ENCODE measurements around the gene SUSD4.
"Not testable (repeated sequence)": the region's sequence is repeated elsewhere in the genome, so short reads cannot be mapped to it uniquely, and the experiment has no call there.

Gene SUSD4

GRCh38 chr1:223405507-223405906, 41.5 kb upstream of the SUSD4 start:
- no peaks in the 10 kb centered on the region for H3K27me3 ChIP-seq
- no peak for TF ChIP-seq CTCF (IDR thresholded peaks at IDR 0.05)
- no peaks in the 10 kb centered on the region for H3K9me3 ChIP-seq
- DNase-seq = no peak
- no peak overlapping the region for H3K4me3 ChIP-seq
- no peaks in the 10 kb centered on the region for H3K36me3 ChIP-seq
- peaks cover 0 to 4% (median 0%) of the 10 kb centered on the region in 4 donors for H3K4me1 ChIP-seq
- intact Hi-C loops (cut with DNase I; ENCODE audit: low total_unique reads) = no loop called here
- H3K27ac ChIP-seq = no peak overlapping the region

GRCh38 chr1:223403184-223403815, 39.3 kb upstream of the SUSD4 start:
- TF ChIP-seq CTCF (IDR thresholded peaks at IDR 0.05) = no peak
- intact Hi-C loops (cut with DNase I; ENCODE audit: low total_unique reads) = no loop called here

GRCh38 chr1:223402790-223403142, 38.8 kb upstream of the SUSD4 start:
- intact Hi-C loops (cut with DNase I; ENCODE audit: low total_unique reads) = no loop called here
- no peaks in the 10 kb centered on the region for H3K27me3 ChIP-seq
- H3K9me3 ChIP-seq = no peaks in the 10 kb centered on the region
- no peaks in the 10 kb centered on the region for H3K36me3 ChIP-seq
- H3K4me1 ChIP-seq = peaks cover 0 to 4% (median 0%) of the 10 kb centered on the region in 4 donors
- no peak overlapping the region for H3K27ac ChIP-seq
- no peak for TF ChIP-seq CTCF (IDR thresholded peaks at IDR 0.05)
- no peak for DNase-seq
- no peak overlapping the region for H3K4me3 ChIP-seq

More at GRCh38 chr1:223403184-223403815, 39.3 kb upstream of the SUSD4 start:
- no peak for DNase-seq
- Histone ChIP-seq H3K27me3 (no peaks in the 10 kb centered on the region), H3K4me1 (peaks cover 0 to 4% (median 0%) of the 10 kb centered on the region in 4 donors), H3K36me3 (no peaks in the 10 kb centered on the region), H3K27ac (no peak overlapping the region), H3K9me3 (no peaks in the 10 kb centered on the region), H3K4me3 (no peak overlapping the region)

GRCh38 chr1:223401873-223402789, 38.2 kb upstream of the SUSD4 start:
- Histone ChIP-seq H3K36me3 (no peaks in the 10 kb centered on the region), H3K4me1 (peaks cover 0 to 4% (median 0%) of the 10 kb centered on the region in 4 donors), H3K4me3 (no peak overlapping the region), H3K27ac (no peak overlapping the region), H3K27me3 (no peaks in the 10 kb centered on the region), H3K9me3 (no peaks in the 10 kb centered on the region)
- no peak for DNase-seq
- no peak for TF ChIP-seq CTCF (IDR thresholded peaks at IDR 0.05)
- intact Hi-C loops (cut with DNase I; ENCODE audit: low total_unique reads) = no loop called here

- H3K4me3 ChIP-seq; H3K36me3 ChIP-seq; H3K27ac ChIP-seq; intact Hi-C loops (cut with DNase I; ENCODE audit: low total_unique reads); H3K27me3 ChIP-seq; DNase-seq; H3K4me1 ChIP-seq; H3K9me3 ChIP-seq: not testable (repeated sequence)
Observed at GRCh38 chr1:223399393-223399792, 35.4 kb upstream of the SUSD4 start.

GRCh38 chr1:223394706-223395105, 30.7 kb upstream of the SUSD4 start:
- H3K4me1 ChIP-seq = peaks cover 0 to 10% (median 8%) of the 10 kb centered on the region in 4 donors
- no peaks in the 10 kb centered on the region for H3K9me3 ChIP-seq
- H3K4me3 ChIP-seq = no peak overlapping the region
- peaks cover 0 to 40% of the 10 kb centered on the region in 2 donors for H3K27me3 ChIP-seq
- DNase-seq = no peak
- TF ChIP-seq CTCF (IDR thresholded peaks at IDR 0.05) = no peak
- no peaks in the 10 kb centered on the region for H3K36me3 ChIP-seq
- H3K27ac ChIP-seq = no peak overlapping the region
- intact Hi-C loops (cut with DNase I; ENCODE audit: low total_unique reads) = no loop called here
